ENCODE data around the gene IZUMO4.

- TF ChIP-seq YY1 (IDR thresholded peaks at IDR 0.05; ENCODE audit: low read depth) (no peak), RAD21 (IDR thresholded peaks at IDR 0.05; ENCODE audit: low read depth) (no peak), USF1 (IDR thresholded peaks at IDR 0.05) (no peak), MAX (IDR thresholded peaks at IDR 0.05) (no peak), FOXM1 (IDR thresholded peaks at IDR 0.05; ENCODE audit: borderline replicate concordance, low read depth) (no peak), CEBPB (IDR thresholded peaks at IDR 0.05) (no peak), NFIC (IDR thresholded peaks at IDR 0.05) (no peak), EP300 (IDR thresholded peaks at IDR 0.05; ENCODE audit: borderline replicate concordance) (no peak), CREB1 (IDR thresholded peaks at IDR 0.05; ENCODE audit: low read depth) (no peak), TAF1 (IDR thresholded peaks at IDR 0.05; ENCODE audit: low read depth) (no peak)
These were observed 9.1 kb upstream of the IZUMO4 start for GRCh38 chr19:2087621-2088100.

Data from Ishikawa (cell line).